ENCODE results near the gene CECR2. TPM values are rescaled to one million over a fixed set of nuclear protein-coding genes. Genes with fewer than 3 reads are reported as not detected.

The CECR2 gene
- total RNA-seq, 1 donor from 2014 or later, result 1.4 TPM

- H3K9me3 ChIP-seq, result no peaks in the 10 kb centered on the region
- no peaks in the 10 kb centered on the region for H3K4me1 ChIP-seq
- DNase-seq (ENCODE audit: low spot score in 2 of 2), result no peak
- TF ChIP-seq CTCF (IDR thresholded peaks at IDR 0.05), result no peak
- peaks cover 44 to 51% of the 10 kb centered on the region in 2 donors for H3K36me3 ChIP-seq
- no peaks in the 10 kb centered on the region for H3K27me3 ChIP-seq
- H3K27ac ChIP-seq, result no peak overlapping the region
- intact Hi-C loops (cut with DNase I), result no loop called here
- H3K4me3 ChIP-seq, result no peak overlapping the region
These were observed 220.6 kb downstream of the CECR2 start for GRCh38 chr22:17589810-17590375.

- TF ChIP-seq CTCF (IDR thresholded peaks at IDR 0.05), result no peak
- Histone ChIP-seq H3K27me3 (no peaks in the 10 kb centered on the region), H3K4me1 (no peaks in the 10 kb centered on the region), H3K27ac (no peak overlapping the region), H3K9me3 (no peaks in the 10 kb centered on the region), H3K36me3 (peaks cover 50 to 58% of the 10 kb centered on the region in 2 donors), H3K4me3 (no peak overlapping the region)
- DNase-seq (ENCODE audit: low spot score in 2 of 2), result no peak
- intact Hi-C loops (cut with DNase I), result no loop called here
These were observed 221.3 kb downstream of the CECR2 start for GRCh38 chr22:17590586-17590985.

GRCh38 chr22:17592201-17592600, 222.9 kb downstream of the CECR2 start:
- TF ChIP-seq CTCF (IDR thresholded peaks at IDR 0.05), result no peak
- H3K9me3 ChIP-seq, result no peaks in the 10 kb centered on the region
- peaks cover 62 to 74% of the 10 kb centered on the region in 2 donors for H3K36me3 ChIP-seq
- no peak overlapping the region for H3K4me3 ChIP-seq
- H3K4me1 ChIP-seq, result no peaks in the 10 kb centered on the region
- no peaks in the 10 kb centered on the region for H3K27me3 ChIP-seq
- no peak overlapping the region for H3K27ac ChIP-seq
- intact Hi-C loops (cut with DNase I), result no loop called here
- DNase-seq (ENCODE audit: low spot score in 2 of 2), result no peak

- H3K4me3 ChIP-seq, result no peak overlapping the region
- peaks cover 94 to 100% of the 10 kb centered on the region in 2 donors for H3K36me3 ChIP-seq
- no peaks in the 10 kb centered on the region for H3K9me3 ChIP-seq
- no peak for DNase-seq (ENCODE audit: low spot score in 2 of 2)
- no peaks in the 10 kb centered on the region for H3K27me3 ChIP-seq
- H3K4me1 ChIP-seq, result no peaks in the 10 kb centered on the region
- no peak for TF ChIP-seq CTCF (IDR thresholded peaks at IDR 0.05)
- no peak overlapping the region for H3K27ac ChIP-seq
- intact Hi-C loops (cut with DNase I), result no loop called here
These were observed 227.0 kb downstream of the CECR2 start for GRCh38 chr22:17596226-17596625.

GRCh38 chr22:17597217-17597616, 228.0 kb downstream of the CECR2 start:
- H3K27ac ChIP-seq, result no peak overlapping the region
- no peaks in the 10 kb centered on the region for H3K4me1 ChIP-seq

More at GRCh38 chr22:17597217-17597616, 228.0 kb downstream of the CECR2 start:
- no peak for TF ChIP-seq CTCF (IDR thresholded peaks at IDR 0.05)
- Histone ChIP-seq H3K4me3 (no peak overlapping the region), H3K9me3 (no peaks in the 10 kb centered on the region), H3K27me3 (no peaks in the 10 kb centered on the region), H3K36me3 (peaks cover 86 to 100% of the 10 kb centered on the region in 2 donors)
- no peak for DNase-seq (ENCODE audit: low spot score in 2 of 2)
- intact Hi-C loops (cut with DNase I), result no loop called here

All from ascending aorta (tissue), 2 donors.